Kidney epithelial cell (primary cell): Measurements from ENCODE around the gene C22orf42. TPM values are rescaled to one million over a fixed set of nuclear protein-coding genes. Genes with fewer than 3 reads are reported as not detected.
A peak's percentile ranks its signal among the peaks of the same experiment; 100 is the strongest.

Experiments used
- DNase-seq: peaks from one replicate; pipeline ENCODE4 v3.0.0-alpha.2; 2010; ENCODE audit warnings: low read depth
- H3K27me3 ChIP-seq: 2 replicates; pipeline ENCODE4 v1.6.0; 2011; ENCODE audit warnings: low read length; ENCODE audit not compliant: control insufficient read depth, insufficient read depth
- H3K36me3 ChIP-seq: 2 replicates; pipeline ENCODE4 v1.5.1; 2011; ENCODE audit warnings: low read length; ENCODE audit not compliant: control insufficient read depth, insufficient read depth
- H3K4me3 ChIP-seq: 2 replicates; pipeline ENCODE4 v1.5.1; 2011; ENCODE audit warnings: low read depth, mild to moderate bottlenecking, control low read depth, low read length
- total RNA-seq: library from RNA; depleted of rRNA; stranded (reverse); fragments of >200 nt; gene quantifications from 2 replicates; pipeline ENCODE4 v1.2.3, GENCODE V29; 2015
- TF ChIP-seq, protein P1 (sequence below): IDR thresholded peaks from 2 replicates; pipeline ENCODE4 v1.5.1; 2011; ENCODE audit warnings: mild to moderate bottlenecking, moderate library complexity, low read length, control low read depth, inconsistent platforms; ENCODE audit not compliant: insufficient read depth, poor library complexity, severe bottlenecking

C22orf42 gene
- total RNA-seq, 1 donor from 2014 or later = not detected

DNA sequence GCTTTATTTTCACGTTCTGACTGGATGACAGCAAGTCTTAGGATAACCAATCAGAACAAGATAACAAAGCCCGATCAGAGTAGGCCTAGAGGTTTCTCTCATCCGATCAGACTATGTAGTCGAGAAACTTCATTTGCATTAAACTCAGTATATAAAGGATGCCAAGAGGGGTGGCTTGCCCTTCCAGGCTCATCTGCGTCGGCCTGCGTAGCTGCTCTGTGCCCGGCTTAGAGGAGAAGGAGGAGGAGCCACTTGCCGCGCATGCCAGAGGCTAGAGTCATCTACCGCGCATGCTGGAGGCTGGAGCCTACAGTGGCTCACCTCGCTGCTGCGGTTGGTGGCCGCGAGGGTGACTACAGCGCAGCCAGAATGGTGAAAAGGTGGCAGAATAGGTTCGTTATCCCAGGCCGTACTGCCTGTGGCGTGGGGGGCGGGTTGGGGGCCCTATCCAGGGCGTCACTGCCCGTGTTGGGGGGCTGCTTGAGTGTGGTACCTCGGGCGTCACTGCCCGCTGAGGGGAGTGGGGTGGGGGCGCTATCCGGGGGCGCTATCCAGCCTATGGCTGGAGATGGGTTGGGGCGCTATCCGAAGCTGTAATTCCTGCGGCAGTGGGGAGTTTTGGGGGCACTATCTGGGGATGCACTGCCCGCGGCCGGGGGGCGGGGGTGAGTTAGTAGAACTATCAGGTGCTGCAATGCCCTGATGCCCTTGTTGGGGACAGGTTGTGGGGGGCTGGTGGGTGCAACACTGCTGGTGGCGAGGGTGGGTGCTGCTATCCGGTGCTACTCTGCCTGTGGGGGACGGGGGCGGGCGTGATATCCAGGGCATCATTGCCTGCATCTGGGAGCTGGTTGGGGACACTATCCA is 46.0 kb upstream of the C22orf42 start, which contains the start of gene RFPL2:
Gene RFPL2, minus strand, starts transcription at position 218 of the 867 bp plus-strand sequence. CDS start 2,622 bp downstream, outside the sequence.
- TF ChIP-seq, protein P1, sequence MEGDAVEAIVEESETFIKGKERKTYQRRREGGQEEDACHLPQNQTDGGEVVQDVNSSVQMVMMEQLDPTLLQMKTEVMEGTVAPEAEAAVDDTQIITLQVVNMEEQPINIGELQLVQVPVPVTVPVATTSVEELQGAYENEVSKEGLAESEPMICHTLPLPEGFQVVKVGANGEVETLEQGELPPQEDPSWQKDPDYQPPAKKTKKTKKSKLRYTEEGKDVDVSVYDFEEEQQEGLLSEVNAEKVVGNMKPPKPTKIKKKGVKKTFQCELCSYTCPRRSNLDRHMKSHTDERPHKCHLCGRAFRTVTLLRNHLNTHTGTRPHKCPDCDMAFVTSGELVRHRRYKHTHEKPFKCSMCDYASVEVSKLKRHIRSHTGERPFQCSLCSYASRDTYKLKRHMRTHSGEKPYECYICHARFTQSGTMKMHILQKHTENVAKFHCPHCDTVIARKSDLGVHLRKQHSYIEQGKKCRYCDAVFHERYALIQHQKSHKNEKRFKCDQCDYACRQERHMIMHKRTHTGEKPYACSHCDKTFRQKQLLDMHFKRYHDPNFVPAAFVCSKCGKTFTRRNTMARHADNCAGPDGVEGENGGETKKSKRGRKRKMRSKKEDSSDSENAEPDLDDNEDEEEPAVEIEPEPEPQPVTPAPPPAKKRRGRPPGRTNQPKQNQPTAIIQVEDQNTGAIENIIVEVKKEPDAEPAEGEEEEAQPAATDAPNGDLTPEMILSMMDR = no peak
- Histone ChIP-seq H3K36me3 (no peaks in the 10 kb centered on the region), H3K4me3 (peak within 1 kb of the TSS; percentile 15), H3K27me3 (peaks cover 27% of the 10 kb centered on the region)
- DNase-seq = no peak

DNA sequence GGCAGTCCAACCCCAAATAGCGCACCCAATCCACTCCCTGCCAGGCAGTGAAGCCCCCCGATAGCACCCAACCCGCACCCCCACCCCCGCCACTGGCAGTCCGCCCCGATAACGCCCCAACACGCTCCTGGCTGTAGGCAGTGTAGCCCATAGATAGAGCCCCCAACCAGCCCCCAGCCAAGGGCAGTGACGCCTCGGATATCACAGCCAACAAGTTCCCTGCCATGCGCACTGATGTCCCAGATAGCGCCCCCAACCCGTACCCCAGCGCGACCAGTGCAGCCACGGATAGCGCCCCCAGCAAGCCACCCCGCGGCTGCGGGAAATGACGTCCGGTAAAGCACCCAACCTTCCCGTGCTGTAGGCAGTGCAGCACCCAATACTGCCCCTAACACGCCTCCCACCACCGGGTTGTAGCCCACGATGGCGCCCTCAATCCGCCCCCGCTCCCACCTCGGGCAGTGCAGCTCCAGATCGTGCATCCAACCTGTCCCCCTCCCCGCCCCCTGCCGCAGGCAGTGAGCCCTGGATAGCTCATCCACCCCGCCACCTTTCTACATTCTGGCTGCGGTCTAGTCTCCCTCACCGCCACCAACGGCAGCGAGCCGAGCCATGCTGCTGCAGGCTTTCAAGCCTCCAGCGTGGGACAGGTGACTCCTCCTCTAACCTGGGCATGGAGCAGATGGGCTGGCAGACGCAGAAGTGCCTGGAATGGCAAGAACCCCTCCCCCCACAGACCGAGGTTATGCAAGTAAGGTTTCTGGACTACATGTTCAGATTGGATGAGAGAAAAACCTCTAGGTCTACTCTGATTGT is 45.1 kb upstream of the C22orf42 start:
- Histone ChIP-seq H3K4me3 (peak overlapping the region; percentile 0), H3K27me3 (peaks cover 27% of the 10 kb centered on the region), H3K36me3 (no peaks in the 10 kb centered on the region)
- TF ChIP-seq, protein P1 = no peak
- DNase-seq = no peak

DNA sequence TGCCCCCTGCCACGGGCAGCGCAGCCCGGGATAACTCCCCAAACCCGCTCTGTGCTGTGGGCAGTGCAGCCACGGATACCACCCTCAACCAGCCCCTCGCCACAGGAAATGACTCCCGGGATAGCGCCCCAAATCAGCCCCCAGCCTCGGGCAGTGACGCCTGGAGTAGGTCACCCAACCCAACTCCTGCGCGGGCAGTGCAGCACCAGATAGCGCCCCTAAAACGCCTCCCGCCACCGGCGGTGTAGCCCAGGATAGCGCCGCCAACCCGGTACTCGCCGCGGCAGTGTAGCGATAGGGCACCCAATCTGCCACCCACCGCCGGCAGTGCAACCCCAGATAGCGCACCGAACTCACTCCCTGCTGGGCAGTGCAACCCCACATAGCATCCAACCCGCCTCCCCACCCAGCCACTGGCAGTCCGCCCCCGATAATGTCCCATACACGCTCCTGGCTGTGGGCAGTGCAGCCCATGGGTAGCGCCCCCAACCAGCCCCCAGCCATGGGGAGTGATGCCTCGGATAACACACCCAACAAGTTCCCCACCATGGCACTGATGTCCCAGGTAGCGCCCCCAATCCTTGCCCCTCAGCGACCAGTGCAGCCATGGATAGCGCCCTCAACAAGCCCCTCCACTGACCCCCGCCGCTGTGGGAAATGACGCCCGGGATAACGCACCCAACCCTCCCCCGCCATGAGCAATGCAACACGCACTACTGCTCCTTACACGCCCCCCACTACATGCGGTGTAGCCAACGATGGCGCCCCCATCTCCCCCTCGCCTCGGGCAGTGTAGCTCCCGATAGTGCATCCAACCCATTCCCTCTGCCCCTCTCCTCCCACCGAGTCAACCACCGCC is 44.3 kb upstream of the C22orf42 start:
- Histone ChIP-seq H3K27me3 (peaks cover 27% of the 10 kb centered on the region), H3K4me3 (no peak overlapping the region), H3K36me3 (no peaks in the 10 kb centered on the region)
- TF ChIP-seq, protein P1 = no peak
- DNase-seq = no peak

DNA sequence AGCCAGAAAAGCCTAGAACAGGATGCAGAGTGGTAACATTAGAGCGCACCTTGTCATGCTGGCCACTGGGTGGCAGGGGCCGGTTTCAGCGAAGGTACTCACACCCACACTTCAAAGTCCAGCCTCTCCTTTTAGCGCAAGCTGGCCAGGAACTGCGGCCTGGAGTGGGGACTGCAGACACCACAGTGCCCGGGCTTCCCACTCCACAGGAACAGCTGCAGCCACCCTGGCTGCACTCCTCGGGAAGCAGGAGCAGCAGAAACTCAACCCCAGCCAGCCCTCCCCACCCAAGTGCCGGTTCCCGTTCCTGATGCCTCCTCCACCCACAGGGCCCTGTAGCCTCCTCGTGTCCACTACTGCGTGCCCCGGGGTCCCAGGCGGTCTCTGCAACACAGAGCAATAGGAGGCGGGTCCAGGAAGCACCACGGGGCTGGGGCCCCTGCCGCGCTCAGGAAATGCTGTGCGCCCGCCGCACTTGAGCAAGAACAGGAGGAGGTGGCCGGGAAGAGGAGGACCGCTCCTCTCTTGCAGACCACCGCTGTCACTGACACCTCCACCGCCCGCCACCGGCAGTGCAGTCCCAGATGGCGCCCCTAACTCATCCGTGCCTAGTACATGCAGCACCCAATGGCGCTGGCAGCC is 43.6 kb upstream of the C22orf42 start:
- H3K4me3 ChIP-seq = no peak overlapping the region
- no peaks in the 10 kb centered on the region for H3K36me3 ChIP-seq
- peak; percentile 21 for DNase-seq
- TF ChIP-seq, protein P1 = peak; percentile 80
- peaks cover 31% of the 10 kb centered on the region for H3K27me3 ChIP-seq

DNA sequence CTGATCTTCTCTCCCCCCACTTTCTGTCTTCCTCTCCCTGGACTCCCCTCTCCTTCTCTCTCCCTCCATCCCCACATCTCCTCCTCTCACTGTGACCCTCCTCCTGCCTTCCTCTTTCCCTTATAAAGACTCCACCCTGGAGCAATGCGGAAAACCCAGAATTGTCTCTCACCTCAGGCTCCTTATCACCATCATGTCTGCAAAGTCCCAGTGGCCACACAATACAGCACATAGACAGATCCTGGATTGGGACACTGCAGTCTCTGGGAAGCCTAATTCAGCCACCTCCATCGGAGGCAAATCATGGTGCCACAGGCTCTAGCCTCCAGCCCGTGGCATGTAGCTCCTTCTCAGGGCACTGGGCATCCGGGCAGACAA is 43.0 kb upstream of the C22orf42 start:
- no peak for DNase-seq
- Histone ChIP-seq H3K4me3 (no peak overlapping the region), H3K27me3 (peaks cover 31% of the 10 kb centered on the region), H3K36me3 (no peaks in the 10 kb centered on the region)
- TF ChIP-seq, protein P1 = no peak
